RWPE1 (cell line): ENCODE results near the gene RUNX2.
"Not testable (repeated sequence)": the region's sequence is repeated elsewhere in the genome, so short reads cannot be mapped to it uniquely, and the experiment has no call there.

Experiments used
- CTCF ChIA-PET: fragments of 350-600 bp; sonication (Branson Sonifier 250); formaldehyde crosslinking; extraction: SDS; loops from one replicate; lab custom pipeline; 2021; lab: Yijun Ruan, JAX
- POLR2A ChIA-PET: fragments of 400-600 bp; formaldehyde crosslinking; extraction: SDS; loops from one replicate; lab custom pipeline; 2020; ENCODE audit warnings: antibody characterized with exemption; ENCODE audit not compliant: low non-redundant PET; lab: Yijun Ruan, JAX
- DNase-seq: peaks from one replicate; pipeline ENCODE4 v3.0.0; 2012; ENCODE audit warnings: low spot score
- H3K27ac ChIP-seq: fragments of 450-650 bp; 2 replicates; pipeline ENCODE4 v1.5.1; 2017
- TF ChIP-seq, protein P1 (sequence below): fragments of 450-650 bp; conservative IDR thresholded peaks from 2 replicates; pipeline ENCODE4 v1.5.1; 2017; ENCODE audit warnings: low read depth, mild to moderate bottlenecking

The RUNX2 gene

DNA sequence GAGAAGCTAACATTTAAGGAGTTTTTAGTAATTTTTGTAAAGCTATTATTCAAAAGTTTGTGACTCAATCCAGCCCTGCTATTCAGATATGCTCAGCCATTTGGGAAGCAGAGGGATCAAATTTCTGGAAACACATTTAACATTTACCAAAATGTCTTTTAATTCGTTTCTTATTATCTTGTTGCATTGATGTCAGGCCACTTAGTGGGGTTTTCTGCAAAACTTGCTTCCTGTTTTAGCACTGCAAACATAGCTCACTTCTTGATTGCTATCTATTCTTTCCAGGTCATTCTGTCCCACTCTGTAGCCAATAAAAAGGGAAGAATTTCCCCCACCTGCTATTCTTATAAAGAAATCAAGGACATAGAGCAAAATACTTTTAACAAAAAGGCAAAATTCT lies 226.5 kb downstream of the RUNX2 start:
- ChIA-PET POLR2A (no interaction called here), CTCF (interaction anchor here (1.0 kb wide), 1 partner anchor 133 kb away, joined by 3 read pairs; no protein-coding TSS in a partner anchor)
- no peak overlapping the region for H3K27ac ChIP-seq
- no peak for DNase-seq
- TF ChIP-seq, protein P1, sequence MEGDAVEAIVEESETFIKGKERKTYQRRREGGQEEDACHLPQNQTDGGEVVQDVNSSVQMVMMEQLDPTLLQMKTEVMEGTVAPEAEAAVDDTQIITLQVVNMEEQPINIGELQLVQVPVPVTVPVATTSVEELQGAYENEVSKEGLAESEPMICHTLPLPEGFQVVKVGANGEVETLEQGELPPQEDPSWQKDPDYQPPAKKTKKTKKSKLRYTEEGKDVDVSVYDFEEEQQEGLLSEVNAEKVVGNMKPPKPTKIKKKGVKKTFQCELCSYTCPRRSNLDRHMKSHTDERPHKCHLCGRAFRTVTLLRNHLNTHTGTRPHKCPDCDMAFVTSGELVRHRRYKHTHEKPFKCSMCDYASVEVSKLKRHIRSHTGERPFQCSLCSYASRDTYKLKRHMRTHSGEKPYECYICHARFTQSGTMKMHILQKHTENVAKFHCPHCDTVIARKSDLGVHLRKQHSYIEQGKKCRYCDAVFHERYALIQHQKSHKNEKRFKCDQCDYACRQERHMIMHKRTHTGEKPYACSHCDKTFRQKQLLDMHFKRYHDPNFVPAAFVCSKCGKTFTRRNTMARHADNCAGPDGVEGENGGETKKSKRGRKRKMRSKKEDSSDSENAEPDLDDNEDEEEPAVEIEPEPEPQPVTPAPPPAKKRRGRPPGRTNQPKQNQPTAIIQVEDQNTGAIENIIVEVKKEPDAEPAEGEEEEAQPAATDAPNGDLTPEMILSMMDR, result no peak

DNA sequence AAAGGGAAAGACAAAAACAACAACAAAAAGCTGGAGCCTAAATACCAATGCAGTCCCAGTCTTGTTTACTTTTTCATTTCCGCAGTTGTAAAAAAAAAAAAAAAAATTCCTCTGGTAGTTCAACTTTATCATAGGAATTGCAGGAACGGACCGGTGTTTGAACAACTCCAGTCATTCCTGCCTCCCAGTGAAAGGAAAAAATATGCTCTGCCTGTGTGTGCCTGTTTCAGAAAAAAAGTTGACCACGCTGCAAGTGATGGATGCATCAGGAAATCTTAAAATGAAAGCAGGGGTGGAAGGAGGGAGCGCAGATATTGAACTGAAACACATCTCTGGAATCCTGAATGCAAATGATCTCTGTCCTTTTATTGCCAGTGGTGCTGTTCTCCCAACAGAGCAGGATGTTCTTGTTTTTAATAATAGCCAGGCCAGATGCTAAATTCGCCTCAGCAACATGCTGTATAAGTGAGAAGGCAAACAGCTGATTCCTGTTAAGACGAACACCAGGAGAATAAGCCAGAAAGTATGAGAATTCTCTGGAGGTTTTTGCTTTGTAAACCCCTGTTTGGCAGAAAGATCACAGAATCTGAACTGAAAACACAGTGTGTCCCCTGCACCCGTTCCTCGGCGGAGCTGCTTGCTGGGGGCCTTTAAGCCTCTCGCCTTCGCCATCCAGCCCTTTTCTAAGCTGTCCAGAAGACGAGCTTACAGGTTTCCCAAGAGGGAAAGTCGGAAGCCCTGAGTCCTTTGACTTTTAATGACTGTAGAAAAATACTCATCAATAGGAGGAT lies 228.0 kb downstream of the RUNX2 start:
- no peak for DNase-seq
- CTCF ChIA-PET, result interaction anchor here (0.5 to 0.9 kb wide), 4 partner anchors 54 to 159 kb away, joined by 3 read pairs; no protein-coding TSS in a partner anchor
- POLR2A ChIA-PET, result no interaction called here
- TF ChIP-seq, protein P1, result no peak
- H3K27ac ChIP-seq, result no peak overlapping the region

DNA sequence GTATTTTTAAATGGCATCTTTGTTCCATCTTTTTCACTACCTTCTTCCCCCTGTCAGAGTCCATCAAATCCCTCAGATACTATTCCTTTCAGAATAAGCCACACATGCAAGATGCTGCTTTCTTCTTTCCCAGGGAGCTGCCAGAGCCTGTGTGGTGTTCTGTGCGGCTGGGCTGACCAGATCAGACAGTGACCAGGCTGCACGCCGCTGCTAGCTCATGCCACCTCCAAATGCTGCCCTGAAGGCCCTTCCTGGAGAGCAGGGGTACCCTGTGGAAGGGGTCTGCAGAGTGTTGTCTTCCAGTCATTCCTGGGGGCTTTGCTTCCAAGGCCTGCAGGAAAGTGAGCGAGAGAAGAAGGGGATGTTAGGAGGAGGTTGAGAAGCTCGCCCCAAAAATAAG lies 228.7 kb downstream of the RUNX2 start:
- POLR2A ChIA-PET, result no interaction called here
- no peak overlapping the region for H3K27ac ChIP-seq
- DNase-seq, result no peak
- TF ChIP-seq, protein P1, result no peak
- CTCF ChIA-PET, result interaction anchor here (0.5 to 0.9 kb wide), 4 partner anchors 22 to 158 kb away, joined by 3 read pairs; no protein-coding TSS in a partner anchor

DNA sequence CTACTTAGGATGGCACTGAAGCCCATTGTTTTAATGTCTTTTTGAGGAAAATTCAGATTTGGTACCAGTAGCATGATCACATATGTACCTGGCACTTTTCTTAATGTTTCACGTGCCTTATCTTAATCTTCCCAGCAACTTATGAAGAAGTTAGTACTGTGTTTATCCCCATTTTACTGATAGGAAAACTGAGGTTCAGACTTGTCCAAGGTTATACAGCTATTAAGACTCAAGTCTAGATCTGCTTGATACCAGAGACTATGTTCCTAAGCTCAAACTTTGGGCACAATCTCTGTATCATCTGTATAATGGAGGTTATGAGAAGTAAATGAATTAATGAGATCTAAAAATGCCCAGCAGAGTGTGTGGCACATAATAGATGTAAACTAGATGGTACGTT lies 229.3 kb downstream of the RUNX2 start:
- POLR2A ChIA-PET, result no interaction called here
- DNase-seq, result no peak
- CTCF ChIA-PET, result interaction anchor here (0.5 kb wide), 1 partner anchor 21 kb away, joined by 3 read pairs; no protein-coding TSS in a partner anchor
- TF ChIP-seq, protein P1, result no peak
- no peak overlapping the region for H3K27ac ChIP-seq

DNA sequence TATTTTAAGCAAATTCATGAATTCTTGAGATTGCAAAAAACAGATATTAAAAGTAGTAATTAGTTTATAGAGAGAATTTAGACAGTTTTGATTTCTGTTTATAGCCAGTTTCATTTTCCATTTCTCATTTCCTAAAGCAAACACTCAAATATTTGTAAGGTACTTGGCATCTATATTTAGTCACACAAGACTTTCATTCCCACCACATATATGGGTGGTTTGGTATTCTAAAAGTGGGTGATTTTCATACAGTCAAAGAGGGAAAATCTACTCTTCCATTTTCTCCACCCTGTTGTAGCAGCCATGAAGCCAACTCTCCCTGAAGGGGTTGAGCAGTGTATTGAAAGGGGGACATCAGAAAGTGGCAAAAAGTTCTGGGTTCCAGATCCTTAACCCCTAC lies 230.7 kb downstream of the RUNX2 start:
- CTCF ChIA-PET, result no interaction called here
- POLR2A ChIA-PET, result no interaction called here
- no peak for DNase-seq
- no peak overlapping the region for H3K27ac ChIP-seq
- TF ChIP-seq, protein P1, result no peak

DNA sequence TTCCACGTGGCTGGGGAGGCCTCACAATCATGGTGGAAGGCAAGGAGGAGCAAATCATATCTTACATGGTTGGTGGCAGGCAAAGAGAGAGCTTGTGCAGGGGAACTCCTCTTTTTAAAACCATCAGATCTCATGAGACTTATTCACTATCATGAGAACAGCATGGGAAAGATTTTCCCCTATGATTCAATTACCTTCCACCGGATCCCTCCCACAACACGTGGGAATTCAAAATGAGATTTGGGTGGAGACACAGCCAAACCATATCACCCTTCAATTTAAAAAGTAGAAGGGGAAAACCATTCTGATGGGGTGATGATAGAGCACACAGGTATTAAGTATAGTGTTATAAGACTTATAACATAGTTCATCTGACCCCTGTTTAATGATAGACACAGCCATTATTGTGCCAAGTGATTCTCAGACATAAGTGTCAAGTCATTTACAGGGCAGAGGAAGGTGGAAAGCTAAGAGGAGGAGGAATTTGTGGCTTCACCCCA lies 232.2 kb downstream of the RUNX2 start:
- CTCF ChIA-PET, H3K27ac ChIP-seq, DNase-seq, POLR2A ChIA-PET: not testable (repeated sequence)

DNA sequence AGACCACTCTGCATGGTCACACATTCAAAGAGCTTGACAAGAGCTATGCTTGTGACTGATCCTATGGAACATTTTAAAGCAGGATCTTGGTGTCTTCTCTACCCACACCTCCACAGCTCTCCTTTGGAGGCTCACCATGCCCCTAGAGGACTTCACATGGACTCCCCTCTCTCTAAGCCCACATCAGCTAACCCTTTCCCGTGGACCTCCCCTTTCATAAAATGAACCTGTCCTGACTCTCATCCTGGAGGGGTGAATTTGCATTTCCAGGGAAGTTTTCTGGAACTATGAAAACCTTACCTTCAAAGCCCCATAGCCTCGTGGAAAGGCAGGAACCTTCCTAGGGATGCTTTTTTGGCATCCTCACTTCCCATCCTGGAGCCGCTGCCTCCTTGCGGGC lies 234.0 kb downstream of the RUNX2 start:
- TF ChIP-seq, protein P1, result no peak
- POLR2A ChIA-PET, result no interaction called here
- DNase-seq, result no peak
- CTCF ChIA-PET, result interaction anchor here (0.7 kb wide), 1 partner anchor 66 kb away, joined by 5 read pairs; no protein-coding TSS in a partner anchor
- H3K27ac ChIP-seq, result no peak overlapping the region
